NB4 (cell line): ENCODE measurements around the gene GSTP1.

Experiments used
- CTCF ChIP-seq: IDR thresholded peaks from one replicate; pipeline ENCODE4 v1.5.1; 2012; ENCODE audit warnings: low read depth, low read length
- MAX ChIP-seq: IDR thresholded peaks from 2 replicates; pipeline ENCODE4 v1.6.1; 2011; ENCODE audit warnings: low read depth, low read length
- MYC ChIP-seq: IDR thresholded peaks from 2 replicates; pipeline ENCODE4 v1.6.1; 2011; ENCODE audit warnings: low read depth, low read length
- POLR2A ChIP-seq: IDR thresholded peaks from 2 replicates; pipeline ENCODE4 v1.6.1; 2011; ENCODE audit warnings: mild to moderate bottlenecking; ENCODE audit not compliant: insufficient read length; ENCODE audit errors: extremely low read depth

GRCh38 chr11:67605231-67606011 lies 21.8 kb downstream of the GSTP1 start:
- TF ChIP-seq CTCF (no peak), POLR2A (no peak), MYC (no peak), MAX (no peak)
